Putamen (tissue), 1 donor: ENCODE data around the gene SLC16A6.
"Not testable (repeated sequence)": the region's sequence is repeated elsewhere in the genome, so short reads cannot be mapped to it uniquely, and the experiment has no call there.

ENCODE experiments used
- DNase-seq: peaks from one replicate; pipeline ENCODE4 v3.0.0-alpha.2; 2016; ENCODE audit warnings: low spot score

The SLC16A6 gene

GRCh38 chr17:68290268-68290954, 516 bp downstream of the SLC16A6 start:
- DNase-seq, result no peak

GRCh38 chr17:68289936-68290267, 1.0 kb downstream of the SLC16A6 start:
- DNase-seq, result no peak

DNA sequence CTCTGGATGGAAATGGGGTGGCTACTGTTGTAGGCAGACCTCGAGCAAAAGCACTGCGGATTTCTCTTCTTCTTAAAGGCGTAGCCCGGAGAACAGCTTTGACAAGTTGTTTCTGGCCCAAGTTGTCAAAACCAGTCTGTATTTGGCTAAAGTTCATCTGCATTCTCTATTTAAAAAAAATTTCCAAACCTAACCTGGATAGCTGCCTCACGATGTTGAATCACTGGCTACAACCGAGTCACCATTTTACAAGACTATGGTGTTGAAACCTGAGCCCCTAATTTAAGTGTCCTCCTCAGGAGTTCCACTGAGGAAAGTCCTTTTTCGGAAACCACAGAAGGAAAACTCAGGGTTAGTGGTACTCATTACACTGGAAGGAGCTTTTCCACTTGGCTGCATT, 1.5 kb downstream of the SLC16A6 start:
- DNase-seq, result no peak

DNA sequence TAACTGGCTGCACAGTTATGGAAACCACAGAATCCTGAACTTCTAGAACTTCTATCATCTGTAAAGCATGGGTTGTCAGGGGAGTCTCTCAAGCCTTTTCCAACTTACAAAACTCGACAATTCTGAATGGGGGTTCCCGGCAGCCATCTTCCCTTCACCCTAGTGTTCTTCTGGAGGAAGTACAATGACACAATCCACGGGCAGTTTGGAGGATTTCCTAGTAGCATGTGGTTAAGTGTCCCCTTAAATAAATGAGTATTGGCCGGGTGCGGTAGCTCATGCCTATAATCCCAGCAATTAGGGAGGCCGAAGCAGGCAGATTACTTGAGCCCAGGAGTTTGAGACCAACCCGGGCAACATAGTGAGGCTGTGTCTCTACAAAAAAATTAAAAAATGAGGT, 2.1 kb downstream of the SLC16A6 start:
- DNase-seq, result no peak

DNA sequence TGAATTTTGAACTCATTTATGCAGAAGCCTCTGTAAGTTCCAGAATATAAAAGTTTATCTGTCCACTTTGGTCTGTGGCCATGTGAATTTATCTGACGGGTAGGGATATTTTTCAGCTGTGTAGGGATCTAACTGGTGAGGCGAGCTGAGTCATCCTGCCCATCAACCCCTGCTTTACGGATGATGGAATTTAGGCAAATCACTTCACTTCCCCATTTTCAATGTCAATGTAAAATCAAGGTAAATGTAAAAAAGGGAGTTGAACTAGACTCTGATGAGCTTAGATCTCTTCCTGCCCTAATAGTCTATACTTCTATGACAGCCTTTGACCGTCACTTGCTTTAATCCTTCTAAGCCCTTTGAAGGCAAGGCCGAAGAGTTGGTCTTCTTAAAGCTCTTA, 2.6 kb downstream of the SLC16A6 start:
- no peak for DNase-seq

- DNase-seq, result not testable (repeated sequence)
These were observed 9.0 kb downstream of the SLC16A6 start for GRCh38 chr17:68281965-68282364.

DNA sequence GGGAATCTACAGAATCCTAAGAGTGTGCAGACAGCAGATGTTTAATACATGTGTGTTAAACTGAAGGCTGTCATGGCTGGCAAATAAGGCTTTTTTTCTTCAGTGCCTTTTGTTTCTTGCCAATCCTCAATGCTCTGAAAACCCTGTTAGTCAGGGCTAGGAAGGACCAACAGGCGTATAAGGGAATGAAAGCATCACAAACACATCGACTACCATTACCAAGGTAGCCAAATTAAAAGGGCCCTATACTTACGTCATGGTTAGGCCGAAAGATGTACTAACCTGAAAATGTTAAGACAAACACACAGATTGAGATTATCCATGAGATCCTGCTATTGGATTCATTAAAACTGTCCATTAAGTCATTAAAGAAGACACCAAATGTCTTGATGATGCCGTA, 13.1 kb downstream of the SLC16A6 start:
- DNase-seq, result no peak

DNA sequence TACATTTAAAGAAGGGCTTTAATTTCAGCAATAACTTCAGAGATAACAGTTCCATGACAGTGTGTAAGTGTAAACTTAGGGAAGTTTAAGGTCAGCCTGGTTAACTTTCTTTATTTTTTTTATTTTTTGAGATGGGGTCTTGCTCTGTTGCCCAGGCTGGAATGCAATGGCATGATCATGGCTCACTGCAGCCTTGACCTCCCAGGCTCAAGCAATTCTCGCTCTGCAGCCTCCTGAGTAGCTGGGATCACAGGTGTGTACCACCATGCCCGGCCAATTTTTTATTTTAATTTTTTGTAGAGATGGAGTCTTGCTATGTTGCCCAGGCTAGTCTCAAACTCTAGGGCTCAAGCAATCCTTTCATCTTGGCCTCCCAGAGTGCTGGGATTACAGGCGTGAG, 14.6 kb downstream of the SLC16A6 start:
- DNase-seq, result not testable (repeated sequence)

- no peak for DNase-seq
These were observed 17.2 kb downstream of the SLC16A6 start for GRCh38 chr17:68273722-68274121.

- DNase-seq, result not testable (repeated sequence)
These were observed 25.1 kb downstream of the SLC16A6 start for GRCh38 chr17:68265833-68266232.

- not testable (repeated sequence) for DNase-seq
These were observed 27.7 kb downstream of the SLC16A6 start for GRCh38 chr17:68263101-68263681.

DNA sequence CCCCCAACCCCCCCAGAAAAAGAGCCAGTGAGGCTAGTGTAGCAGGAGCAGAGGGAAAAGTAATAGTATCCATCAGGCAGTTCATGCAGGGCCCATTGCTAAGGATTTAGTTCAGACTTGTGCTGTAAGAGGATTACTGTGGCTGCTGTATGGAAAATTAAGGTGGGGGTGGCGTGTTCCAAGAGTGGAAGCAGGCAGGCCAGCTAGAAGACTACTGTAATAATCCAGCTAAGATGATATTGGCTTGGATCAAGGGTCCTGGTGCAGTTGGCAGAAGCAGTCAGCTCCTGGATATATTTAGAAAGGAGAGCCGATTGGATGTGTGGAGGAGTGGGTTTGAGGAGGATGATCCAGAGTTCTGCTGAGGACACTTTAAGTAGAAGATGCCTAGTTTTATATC, 28.5 kb downstream of the SLC16A6 start:
- DNase-seq, result not testable (repeated sequence)

GRCh38 chr17:68260051-68260762, 30.7 kb downstream of the SLC16A6 start:
- DNase-seq, result no peak

GRCh38 chr17:68259648-68259951, 31.3 kb downstream of the SLC16A6 start:
- DNase-seq, result not testable (repeated sequence)

DNA sequence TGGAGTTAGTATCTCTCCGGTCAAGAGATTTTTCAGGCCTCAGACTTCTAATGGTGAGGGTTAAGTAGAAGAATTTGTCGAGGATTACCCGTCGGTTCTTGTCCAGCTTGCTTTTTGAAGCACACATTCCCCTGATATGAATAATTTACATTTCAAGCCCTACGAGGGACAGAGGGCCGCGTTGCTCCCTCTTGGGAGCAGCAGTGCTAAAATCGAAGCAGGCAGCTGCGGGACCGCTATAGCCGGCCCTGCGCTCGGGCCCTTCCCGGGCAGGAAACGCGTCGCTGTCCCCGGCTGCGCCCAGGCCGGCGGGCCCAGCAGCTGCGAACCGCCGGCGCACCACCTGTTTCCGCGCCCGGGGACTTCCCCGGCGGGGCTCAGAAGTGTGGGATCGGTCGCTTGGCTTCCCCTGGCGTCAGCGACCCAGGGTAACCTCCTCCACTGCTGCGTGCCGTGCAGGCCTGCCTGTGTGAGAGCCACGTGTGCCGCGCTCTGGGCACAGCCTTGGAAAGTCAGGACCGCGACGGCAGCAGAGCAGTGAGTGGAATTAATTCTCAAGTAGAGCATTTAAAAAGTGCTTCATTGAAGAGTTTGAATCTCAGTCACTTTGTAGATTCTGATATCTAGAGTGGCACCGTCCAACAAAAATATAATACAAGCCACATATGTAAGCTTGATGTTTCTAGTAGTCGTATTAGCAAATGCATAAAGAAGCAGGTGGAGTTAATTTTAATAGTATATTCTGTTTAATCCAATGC, 31.9 kb downstream of the SLC16A6 start:
- DNase-seq, result not testable (repeated sequence)

GRCh38 chr17:68257934-68258333, 33.0 kb downstream of the SLC16A6 start:
- DNase-seq, result no peak

- not testable (repeated sequence) for DNase-seq
These were observed 34.2 kb downstream of the SLC16A6 start for GRCh38 chr17:68256701-68257100.

DNA sequence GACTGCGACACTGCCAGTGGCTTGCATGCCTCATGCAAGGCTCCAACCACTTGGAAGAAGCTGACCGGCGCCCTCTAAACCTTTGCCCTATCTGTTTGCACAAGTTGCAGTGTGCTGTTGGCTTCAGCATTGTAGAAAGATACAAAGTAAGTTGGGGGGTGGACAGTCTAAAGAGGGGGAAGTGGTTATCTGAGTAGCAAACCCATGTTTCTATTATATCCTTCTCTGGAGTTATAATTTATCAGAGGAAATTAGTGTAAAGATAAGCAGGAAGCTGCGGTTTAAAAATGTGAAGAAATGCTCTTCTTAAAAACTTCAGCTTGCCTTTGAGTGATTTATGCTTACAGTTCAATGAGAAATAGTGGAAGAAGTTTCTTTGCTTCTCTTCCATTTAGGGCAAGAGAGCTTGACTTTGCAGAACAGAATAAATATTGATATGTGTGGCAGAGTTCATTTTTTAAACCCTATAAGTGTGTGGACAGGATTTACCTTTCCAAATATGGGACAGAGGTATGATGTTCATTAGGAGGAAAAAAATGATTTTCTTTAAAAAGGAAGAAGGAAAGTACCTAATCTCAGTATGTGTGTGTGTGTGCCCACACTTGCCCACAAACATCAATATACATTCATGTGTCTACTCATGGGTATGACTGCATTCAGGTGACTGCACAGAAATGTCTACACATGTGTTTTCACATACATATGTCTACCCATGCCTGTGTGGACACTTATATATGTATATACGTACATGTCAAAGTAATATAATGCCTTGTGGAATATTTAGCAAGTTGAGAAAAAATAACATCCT, 35.0 kb downstream of the SLC16A6 start:
- no peak for DNase-seq

- DNase-seq, result no peak
These were observed 35.8 kb downstream of the SLC16A6 start for GRCh38 chr17:68255151-68255550.

GRCh38 chr17:68253426-68253825, 37.5 kb downstream of the SLC16A6 start:
- DNase-seq, result not testable (repeated sequence)

DNA sequence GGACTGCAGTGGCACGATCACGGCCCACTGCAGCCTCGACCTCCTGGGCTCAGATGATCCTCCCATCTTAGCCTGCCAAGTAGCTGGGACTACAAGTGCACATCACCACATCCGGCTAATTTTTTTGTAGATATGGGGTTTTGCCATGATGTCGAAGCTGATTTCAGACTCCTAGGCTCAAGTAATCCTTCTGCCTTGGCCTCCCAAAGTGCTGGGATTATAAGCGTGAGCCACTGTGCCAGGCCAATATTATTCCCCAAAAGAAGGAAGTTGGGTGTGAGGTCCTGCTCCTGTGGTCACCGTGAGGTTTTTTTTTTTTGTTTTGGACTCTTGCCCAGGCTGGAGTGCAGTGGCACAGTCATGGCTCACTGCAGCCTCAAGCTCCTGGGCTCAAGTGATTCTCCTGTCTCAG, 41.6 kb downstream of the SLC16A6 start:
- no peak for DNase-seq

- DNase-seq, result no peak
These were observed 42.0 kb downstream of the SLC16A6 start for GRCh38 chr17:68248891-68249290.
